CD4-positive, alpha-beta T cell treated with Interleukin-15 for 1 hour (primary cell): ENCODE results near the gene ARHGAP42.
"Not testable (repeated sequence)": the region's sequence is repeated elsewhere in the genome, so short reads cannot be mapped to it uniquely, and the experiment has no call there.

Experiments
- DNase-seq: peaks from one replicate; pipeline ENCODE4 v3.0.0-alpha.2; 2020

ARHGAP42 gene

DNA sequence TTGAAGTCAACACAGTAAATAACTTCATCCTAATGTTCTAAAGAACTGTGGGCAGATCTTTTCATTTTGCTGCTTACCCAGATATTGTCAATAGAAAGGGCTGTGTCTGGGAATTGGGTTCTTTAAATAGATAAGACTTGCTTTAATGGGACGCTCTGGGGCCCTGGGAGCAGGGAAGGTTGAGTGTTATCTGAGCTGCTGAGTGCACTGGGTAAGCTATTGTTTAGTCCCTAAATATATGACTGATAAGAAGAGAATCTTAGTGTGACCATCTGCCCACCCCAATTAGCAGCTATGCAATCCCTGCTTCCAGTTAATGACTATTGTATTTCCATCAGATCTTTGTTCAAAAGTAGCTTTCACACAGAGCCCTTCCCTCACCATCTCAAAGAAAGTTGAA lies 44.4 kb downstream of the ARHGAP42 start:
- DNase-seq, result no peak

DNA sequence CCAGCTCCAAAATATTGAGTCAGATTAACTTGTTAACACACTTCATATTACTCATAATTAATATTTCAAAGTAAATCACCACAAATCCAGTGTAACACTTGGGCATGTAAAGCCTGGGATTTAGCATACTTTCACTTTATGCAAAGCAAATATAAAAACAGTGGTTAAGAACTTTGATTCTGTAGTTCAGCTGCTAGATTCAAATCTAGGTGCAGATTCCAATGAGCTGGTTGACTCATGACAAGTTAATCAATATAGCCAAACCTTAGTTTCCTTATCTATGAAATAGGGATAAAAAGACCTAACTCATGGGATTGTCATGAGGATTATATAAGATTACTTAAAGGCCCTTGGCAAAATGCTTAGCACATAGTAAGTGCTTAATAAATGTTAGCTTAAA lies 45.9 kb downstream of the ARHGAP42 start:
- no peak for DNase-seq

DNA sequence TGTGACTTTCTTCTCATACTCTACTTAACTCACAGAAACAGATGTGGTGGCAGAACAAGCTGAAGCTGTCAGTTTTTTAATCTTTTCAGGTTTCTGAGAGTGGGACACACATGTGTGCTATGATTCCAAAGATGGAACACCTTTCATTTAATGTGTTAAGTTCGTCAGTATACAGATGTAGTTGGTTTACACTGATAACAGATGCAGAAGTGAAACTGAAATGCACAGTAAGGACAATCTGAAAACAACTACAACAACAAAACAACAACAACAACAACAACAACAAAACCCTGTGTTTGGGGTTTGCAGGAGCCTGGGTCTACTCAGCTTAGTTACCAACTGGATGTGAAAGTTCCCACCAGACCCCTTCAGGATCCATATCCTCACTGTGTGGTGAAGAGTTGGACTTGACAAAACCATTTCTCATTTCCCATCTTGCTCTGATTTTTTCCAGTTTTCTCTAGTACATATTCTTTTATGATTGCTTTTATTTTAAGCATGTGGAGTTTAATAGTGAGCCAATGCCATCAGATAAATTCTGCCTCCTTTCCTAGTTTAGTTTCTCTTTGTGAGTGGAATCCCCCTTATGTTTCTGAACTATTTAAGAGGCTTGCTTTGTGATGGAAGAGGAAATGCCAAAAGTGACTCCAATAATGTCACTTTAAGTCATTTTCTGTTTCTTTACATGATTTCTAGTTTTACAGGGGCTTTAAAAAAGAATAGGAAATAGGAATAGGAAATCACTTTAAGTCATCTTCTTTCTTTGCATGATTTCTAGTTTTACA lies 47.8 kb downstream of the ARHGAP42 start:
- no peak for DNase-seq

DNA sequence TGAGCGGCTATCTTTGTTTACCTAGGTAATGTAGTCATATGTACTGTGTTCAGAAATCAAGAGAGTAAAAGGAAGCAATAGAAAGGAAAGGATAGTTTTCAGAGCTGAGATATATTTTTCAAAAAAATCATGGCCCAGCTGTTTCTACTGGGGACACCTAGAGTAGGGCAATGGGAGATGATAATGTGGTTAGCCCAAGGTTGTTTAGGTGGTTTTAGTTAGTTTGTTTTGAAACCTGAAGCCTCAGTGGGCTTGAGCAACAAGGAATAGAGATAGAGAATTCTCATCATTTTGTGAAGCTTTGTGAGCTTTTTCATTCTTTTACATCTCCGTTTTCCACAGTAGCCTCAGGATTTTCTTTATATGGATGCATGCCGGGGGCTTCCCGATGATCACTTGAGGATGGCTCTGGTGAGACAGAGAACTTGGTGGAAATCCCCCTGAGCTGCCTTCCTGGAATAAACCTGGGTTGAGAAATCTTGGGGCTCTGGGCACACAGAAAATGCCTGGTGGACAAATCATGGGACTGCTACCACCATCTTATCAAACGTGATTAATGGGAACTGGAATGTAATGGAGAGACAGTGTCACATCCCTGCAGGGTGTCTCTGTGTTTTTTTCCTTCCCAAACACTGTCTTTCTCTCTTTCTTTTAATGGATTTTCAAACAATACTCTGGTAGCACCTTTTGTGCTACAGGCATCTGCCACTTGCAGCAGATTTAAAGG lies 49.0 kb downstream of the ARHGAP42 start:
- DNase-seq, result no peak

DNA sequence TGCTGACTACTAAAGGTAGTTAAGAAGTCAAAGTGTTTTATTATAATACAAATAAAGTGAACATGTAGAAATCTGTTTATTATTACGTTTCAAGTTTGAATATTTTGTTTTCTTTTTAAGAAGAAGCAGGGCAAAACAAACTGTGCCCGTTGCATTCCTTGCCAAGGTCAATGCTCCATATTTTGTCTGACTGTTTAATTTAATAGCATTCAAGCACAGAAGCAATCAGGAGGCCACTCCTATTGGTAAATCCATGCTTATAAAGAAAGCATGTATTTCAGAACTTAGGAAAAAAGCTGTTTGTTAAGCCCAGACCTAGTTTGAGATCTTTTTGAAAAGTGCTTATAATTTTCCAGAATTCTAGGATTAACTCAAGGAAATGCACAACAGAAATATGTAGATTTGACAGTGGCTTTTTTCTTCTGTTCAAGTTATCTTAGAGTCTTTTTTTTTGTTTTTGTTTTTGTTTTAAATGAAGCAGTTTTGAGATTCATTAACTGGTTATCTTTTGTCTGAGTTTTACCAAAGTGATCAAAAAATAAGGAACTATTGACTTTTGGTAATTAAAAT lies 51.7 kb downstream of the ARHGAP42 start:
- no peak for DNase-seq

DNA sequence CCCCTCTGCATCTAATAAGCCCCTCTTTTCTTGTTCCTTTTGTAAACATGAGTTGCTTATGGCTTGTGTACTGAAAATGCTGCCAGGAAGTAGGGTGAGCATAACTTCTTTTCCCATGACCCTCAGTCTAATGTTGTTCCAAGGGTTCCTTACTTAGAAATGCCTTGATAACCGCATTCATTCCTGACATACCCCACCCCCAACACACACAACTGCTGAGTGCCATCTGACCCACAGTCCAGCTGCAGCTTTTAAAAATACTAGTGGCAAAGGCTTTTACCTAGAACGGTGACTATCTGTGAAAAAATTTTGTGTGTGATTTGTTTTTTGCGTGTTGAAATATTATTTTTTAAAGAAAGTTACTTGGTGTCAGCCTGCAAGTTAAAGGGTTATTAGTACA lies 52.6 kb downstream of the ARHGAP42 start:
- DNase-seq, result no peak

DNA sequence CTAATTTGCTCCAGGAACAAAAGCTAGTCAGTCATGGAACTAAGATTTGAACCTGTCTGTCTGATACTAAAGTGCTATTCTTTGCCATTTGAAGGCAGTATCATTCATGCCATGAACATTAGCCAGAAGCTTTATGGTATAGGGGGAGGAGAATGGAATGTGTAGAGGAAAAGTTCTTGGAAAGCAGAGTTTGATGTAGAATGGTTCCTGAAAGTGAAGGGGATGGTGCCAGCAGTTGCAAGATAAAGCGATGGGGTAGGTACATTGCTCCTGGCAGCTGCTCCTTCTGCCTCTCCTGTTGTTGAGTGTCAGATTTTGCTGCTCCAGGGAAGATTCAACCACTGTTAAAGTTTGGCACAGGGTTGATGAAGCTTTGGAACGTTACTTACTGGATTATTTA lies 53.4 kb downstream of the ARHGAP42 start:
- no peak for DNase-seq

DNA sequence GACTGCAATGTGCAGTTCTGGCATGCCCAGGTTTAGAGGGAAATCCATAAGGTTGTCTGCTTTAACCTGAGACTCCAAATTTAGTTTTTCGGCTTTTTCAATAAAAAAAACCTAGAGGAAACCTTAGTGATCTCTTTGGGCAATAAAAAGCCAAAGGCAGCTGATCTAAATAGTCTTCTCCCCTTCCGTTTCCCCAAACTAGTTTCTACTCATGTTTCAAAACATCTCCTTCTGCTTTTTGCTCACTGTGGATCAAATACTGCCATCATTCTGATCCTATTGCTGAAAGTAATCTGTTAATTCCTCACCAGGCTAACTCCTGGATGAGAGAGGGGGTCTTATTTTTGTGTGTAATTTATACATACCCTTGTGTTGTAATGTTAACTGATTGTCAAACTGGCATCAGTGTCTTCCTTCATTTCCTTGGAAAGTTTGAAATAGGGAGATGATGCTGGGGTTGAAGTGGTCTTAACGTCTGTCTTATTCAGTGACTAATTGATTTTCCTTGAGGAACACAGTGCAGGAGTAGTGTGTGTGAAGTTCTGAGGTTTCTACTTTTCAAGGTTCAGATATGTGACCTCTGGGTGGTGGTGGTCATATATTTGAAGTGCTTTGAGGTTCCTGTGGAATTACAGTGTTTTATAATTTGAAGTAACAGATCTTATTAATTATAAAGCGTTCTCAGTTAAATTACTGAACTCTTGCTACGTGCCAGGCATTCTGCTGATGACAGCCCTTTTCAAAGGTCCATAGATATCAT lies 55.0 kb downstream of the ARHGAP42 start:
- no peak for DNase-seq

DNA sequence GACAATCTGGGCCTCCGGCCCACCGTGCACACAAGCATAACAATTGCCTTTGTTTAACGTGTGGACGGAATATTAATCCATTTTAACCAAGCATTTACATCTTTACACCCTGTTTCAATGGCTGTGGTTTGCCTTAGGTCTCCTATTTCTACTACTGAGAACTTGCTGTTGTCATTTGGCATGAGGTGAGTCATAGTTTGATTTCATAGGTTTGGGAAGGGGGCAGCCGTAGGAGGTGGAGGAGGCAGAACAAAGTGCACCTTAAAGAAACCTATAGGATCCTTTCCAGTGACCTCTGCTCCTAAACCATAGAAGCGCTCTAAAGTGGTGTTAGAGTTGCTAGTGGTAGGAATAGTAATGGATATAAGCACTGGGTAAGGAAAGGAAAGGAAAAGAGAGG lies 59.4 kb downstream of the ARHGAP42 start:
- no peak for DNase-seq

DNA sequence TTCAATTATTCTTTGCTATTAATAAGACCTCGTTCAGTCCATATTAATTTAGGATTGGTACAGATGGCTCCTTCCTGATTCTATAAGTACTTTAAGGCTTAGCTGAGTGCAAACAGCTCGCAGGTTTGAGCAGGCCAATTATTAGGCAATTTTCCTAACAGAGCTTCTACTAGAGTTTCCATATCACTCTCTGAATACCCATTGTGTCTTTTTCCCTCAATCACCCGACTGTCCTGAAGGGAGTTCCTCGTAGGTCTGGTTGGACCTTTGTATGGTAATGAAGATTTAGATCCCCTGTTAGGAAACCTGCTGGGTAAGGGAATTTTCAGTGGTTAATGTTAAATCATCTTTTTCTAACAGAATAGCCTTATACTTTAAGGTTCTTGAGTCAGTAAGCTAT lies 61.1 kb downstream of the ARHGAP42 start:
- DNase-seq, result no peak

DNA sequence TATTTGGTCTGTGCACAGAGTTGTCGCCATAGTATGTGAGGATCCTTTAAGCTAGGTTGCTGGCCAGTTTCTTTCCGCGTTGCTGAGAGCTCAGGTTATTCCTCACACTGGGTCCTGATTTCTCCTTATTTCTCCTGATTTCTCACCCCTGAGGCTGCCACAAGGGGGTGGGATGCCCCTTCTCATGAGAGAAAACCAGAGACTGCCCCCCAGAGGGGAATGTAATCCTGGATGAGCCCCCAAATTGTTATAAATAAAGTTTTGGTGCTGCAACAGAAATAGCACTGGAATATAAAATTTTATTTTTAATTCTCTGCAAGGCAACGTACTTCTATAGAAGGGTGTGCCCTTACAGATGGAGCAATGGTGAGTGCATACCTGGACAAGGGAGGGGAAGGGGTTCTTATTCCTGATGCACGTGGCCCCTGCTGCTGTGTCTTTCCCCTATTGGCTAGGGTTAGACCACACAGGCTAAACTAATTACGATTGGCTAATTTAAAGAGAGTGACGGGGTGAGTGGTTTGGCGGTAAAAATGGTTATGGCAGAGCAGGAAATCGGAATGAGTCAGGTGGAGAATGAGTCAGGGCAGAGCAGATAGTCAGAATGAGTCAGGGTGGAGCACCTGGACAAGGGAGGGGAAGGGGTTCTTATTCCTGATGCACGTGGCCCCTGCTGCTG lies 62.9 kb downstream of the ARHGAP42 start:
- DNase-seq, result not testable (repeated sequence)

DNA sequence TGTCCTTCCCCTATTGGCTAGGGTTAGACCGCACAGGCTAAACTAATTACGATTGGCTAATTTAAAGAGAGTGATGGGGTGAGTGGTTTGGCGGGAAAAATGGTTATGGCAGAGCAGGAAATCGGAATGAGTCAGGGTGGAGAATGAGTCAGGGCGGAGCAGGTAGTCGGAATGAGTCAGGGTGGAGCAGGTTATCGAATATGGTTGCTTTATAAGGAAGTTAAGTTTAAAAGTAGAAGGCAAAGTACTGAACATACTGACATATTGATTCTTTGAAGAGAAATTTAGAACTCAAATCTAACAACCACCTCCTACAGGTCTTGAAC lies 63.4 kb downstream of the ARHGAP42 start:
- not testable (repeated sequence) for DNase-seq

DNA sequence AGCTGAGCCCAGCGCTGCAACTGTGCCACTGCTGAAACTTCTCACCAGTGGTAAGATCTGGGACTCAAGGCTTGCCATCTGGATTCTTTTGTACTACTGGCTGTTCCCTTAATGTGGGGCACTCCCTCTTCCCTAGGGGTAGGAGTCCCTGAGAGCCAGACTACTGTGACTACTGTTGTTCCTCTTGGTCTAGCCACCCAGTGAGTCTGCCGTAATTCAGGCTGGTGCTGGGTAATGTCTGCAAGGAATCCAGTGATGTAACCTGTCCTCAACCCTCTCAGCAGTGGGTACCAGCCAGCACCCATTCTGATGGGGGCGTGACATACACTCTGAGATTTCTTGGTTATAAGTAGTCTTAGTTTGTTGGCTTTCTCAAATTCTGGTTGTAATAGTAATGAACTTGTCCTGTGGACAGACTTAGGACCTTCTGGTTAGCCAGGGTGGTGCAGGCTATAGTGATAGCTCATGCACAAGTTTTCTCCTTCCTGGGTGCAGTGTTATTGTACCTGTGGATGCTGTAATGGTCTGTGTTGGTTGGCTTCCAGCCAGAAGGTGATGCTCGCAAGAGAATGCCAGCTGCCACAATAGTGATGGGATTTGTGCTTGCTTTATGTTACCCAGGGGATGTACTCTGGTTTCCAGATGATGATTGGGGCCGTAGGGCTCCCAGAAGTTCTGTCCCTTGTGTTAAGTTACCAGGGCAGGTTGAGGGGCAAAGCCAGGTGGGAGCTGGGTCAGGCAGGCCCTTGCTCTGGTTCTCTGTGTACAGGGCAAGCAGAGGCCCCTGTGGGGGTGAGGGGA lies 65.5 kb downstream of the ARHGAP42 start:
- no peak for DNase-seq

DNA sequence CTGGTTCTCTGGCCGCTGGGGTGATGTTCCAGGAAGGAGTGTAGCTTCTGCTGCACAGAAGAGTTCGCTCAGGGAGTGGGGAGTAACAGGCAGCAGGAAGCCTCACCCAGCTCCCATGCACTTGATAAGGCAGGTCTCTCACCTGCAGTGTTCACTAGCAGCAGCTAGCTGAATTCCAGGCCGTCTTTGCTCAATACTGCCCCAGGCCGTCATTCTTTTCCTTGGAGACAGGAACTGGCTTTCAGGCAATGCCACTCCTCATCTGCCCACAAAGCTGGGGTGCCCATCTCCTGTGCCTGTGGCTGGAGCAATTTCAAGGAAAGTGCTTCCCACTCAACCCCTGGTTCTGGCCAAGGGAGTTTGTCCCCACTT lies 66.1 kb downstream of the ARHGAP42 start:
- no peak for DNase-seq

DNA sequence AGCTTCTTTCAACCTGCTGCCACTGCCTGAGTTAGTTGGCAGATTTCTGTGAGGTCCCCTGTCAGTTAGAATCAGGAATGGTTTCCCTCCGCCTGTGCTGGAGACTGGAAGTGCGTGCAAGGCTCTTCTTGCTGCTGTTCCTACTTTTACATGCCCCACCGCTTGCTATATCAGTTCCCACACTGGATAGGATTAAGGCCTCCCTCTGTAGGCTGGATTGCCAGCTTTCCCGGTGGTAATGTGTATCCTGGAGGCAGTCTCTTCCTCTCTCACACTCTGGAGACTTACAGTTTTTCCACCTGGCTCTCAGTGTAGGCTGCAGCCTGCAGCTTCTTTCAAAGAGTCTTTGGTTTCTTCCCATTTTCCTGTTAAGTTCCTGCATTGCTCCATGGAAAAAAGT lies 66.5 kb downstream of the ARHGAP42 start:
- DNase-seq, result no peak

DNA sequence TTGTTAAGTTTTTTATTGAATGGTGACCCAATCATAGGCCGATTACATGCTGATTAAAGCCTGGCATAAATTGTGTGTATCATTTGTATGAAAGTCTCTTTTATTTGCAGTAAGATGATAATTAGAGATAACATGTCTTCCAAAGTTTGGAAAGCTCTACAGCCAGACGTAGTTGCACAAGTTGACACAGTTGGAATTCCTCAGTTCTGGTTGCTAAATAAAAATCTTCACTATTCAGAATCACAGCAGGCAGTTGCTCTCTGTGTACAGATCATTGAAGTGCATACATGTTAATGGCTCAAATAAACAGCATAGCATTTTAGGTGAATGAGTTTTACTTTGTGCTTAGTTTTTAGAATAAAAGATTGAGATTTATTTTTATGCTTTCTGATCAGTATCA lies 69.5 kb downstream of the ARHGAP42 start:
- no peak for DNase-seq

DNA sequence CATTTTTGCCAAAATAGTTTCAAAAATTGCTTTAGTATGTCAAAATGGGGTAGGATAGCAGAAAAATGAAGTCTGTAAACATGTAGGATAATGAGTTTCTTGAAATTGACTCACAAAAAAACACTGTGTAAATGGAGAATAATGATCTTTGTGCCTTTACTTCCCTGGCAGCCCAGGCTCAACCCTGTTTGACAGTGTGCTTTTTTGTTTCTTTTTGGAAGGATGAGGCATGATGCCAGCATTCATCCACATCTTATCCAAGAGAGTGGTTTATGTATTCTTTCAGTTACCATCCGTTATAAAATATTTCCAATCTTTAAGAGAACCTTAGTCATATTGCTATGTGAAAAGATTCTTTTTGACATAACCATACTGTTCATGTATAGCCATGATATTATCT lies 70.6 kb downstream of the ARHGAP42 start:
- DNase-seq, result no peak

DNA sequence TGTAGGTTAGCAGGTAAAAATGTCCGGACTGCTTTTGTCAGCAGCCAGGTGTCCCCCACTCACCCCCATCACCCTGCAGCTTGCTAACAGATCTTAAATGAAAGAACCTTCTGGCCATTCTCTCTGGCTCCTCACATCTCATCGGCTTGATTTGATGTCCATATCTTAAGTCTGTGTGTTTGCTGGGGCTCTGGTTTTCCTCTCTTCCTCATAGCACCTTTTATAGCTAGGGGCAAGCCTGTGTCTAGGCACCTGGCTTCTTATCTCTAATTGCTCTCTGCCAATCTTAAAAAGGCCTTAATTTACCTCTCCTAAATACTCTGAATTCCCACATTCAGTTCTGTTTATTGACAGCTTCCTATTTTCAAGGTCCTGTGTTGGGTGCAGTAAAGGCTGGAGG lies 72.0 kb downstream of the ARHGAP42 start:
- no peak for DNase-seq

DNA sequence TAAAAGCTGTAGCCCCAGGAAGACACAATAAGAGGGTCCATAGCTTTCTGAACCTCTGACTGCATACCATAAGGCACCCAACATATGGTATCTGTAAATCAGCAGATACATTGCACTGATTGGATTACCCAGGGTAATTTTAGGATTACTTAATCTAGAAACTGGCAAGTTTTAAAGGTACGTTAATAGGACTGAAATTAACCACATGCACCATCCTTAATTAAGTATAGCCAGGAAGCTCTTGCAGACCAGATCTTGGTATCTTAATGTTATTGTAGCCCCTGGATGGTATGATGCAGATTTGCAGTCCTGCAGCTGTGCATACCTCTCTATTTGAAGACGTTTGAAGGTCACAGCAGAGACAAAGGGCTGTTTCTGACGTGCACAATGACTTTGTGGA lies 72.8 kb downstream of the ARHGAP42 start:
- DNase-seq, result no peak

DNA sequence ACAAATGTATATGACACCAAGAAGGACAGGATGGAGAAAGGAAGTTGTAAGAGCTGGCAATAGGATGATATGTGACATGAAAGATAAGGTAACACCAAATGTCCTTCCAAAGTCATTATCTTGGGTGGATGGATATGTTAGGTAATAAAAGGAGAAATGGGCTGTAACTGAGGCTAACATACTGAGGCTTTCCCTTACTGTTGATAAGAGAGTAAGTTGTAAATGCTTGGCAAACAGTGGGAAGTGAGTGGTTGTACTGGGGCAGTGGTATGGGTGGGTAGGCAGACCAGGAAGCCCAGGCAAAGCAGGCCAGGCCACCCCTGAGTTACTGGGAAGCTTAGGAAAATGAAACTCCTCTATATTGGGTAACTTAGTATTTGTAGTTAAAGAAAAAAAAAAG lies 73.7 kb downstream of the ARHGAP42 start:
- no peak for DNase-seq

DNA sequence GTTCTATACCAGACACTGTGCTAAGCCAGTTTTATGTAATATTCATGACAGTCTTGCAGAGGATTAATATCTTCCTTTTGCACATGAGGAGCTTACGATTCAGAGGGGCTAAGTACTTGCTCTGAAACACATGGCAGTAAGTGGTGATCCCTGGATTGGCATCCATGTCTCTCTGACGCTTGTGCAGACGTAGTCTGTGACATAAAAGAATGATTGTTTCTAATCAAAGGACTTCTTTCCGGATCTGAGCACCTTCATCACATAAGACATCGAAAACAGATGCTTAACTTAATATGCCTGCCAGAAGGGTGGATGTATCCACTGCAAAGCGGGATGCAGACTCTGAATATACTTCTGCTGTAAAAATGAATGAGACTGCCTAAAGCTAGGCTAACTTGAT lies 74.8 kb downstream of the ARHGAP42 start:
- no peak for DNase-seq

DNA sequence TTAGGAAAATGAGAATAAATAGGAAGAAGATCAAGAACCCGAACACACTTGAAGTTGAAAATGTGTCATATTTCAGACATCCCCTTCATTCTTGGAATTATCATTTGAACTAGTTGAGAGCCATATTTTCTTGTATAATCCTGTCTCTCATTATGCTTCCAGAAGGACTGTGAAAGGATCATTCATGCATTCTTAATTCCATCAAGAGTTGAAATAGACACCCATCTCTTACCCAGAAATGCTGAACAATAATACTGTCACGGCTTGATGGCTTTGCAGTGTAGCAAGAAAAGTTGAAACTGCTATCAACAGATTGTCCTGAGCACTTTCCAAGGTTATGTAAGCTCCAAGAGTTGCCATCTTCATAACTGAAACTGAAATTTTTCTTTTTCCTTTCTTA lies 79.7 kb downstream of the ARHGAP42 start:
- no peak for DNase-seq
